Measurements from ENCODE around the gene RBM15B.

DNA sequence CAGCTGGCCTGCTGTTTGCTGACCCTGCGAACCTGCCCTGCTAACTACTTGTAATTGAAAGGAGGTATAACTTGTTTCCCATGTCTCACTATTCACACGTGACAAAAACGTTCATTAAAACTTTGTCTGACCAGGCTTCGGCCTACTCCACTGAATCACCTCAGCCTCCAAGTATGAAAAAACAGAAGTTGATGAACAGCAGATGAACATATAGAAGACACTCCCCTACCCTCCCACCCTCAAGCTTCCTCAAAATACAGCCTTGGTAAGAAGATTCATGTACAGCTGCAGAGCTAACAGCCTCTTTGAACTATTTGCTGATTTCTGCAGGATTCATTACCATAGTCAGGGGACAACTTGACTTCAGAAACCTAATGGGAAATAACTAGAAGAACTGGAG, 10.7 kb downstream of the RBM15B start:
- TF ChIP-seq, protein P1, sequence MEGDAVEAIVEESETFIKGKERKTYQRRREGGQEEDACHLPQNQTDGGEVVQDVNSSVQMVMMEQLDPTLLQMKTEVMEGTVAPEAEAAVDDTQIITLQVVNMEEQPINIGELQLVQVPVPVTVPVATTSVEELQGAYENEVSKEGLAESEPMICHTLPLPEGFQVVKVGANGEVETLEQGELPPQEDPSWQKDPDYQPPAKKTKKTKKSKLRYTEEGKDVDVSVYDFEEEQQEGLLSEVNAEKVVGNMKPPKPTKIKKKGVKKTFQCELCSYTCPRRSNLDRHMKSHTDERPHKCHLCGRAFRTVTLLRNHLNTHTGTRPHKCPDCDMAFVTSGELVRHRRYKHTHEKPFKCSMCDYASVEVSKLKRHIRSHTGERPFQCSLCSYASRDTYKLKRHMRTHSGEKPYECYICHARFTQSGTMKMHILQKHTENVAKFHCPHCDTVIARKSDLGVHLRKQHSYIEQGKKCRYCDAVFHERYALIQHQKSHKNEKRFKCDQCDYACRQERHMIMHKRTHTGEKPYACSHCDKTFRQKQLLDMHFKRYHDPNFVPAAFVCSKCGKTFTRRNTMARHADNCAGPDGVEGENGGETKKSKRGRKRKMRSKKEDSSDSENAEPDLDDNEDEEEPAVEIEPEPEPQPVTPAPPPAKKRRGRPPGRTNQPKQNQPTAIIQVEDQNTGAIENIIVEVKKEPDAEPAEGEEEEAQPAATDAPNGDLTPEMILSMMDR (IDR thresholded peaks at IDR 0.05): no peak
- no peak for TF ChIP-seq EZH2 (IDR thresholded peaks at IDR 0.05; ENCODE audit: borderline replicate concordance, insufficient read depth, low read depth, low read length, poor library complexity, severe bottlenecking)
